ENCODE data around the gene IKZF4. TPM values are rescaled to one million over a fixed set of nuclear protein-coding genes. Genes with fewer than 3 reads are reported as not detected.
A peak's percentile ranks its signal among the peaks of the same experiment; 100 is the strongest.

The IKZF4 gene
- total and polyA plus RNA-seq, 10 of the 15 experiments (the other 5 are each of a cell fraction or from before 2014, with no cell fraction given) = 0.74 to 5.5 (median 1.1) TPM

DNA sequence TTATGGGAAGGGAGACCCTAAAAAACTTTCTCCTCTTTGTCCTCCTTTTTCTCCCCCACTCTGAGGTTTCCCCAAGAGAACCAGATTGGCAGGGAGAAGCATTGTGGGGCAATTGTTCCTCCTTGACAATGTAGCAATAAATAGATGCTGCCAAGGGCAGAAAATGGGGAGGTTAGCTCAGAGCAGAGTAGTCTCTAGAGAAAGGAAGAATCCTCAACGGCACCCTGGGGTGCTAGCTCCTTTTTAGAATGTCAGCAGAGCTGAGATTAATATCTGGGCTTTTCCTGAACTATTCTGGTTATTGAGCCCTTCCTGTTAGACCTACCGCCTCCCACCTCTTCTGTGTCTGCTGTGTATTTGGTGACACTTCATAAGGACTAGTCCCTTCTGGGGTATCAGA lies 16.3 kb downstream of the IKZF4 start (continued):
- TF ChIP-seq, protein P1, sequence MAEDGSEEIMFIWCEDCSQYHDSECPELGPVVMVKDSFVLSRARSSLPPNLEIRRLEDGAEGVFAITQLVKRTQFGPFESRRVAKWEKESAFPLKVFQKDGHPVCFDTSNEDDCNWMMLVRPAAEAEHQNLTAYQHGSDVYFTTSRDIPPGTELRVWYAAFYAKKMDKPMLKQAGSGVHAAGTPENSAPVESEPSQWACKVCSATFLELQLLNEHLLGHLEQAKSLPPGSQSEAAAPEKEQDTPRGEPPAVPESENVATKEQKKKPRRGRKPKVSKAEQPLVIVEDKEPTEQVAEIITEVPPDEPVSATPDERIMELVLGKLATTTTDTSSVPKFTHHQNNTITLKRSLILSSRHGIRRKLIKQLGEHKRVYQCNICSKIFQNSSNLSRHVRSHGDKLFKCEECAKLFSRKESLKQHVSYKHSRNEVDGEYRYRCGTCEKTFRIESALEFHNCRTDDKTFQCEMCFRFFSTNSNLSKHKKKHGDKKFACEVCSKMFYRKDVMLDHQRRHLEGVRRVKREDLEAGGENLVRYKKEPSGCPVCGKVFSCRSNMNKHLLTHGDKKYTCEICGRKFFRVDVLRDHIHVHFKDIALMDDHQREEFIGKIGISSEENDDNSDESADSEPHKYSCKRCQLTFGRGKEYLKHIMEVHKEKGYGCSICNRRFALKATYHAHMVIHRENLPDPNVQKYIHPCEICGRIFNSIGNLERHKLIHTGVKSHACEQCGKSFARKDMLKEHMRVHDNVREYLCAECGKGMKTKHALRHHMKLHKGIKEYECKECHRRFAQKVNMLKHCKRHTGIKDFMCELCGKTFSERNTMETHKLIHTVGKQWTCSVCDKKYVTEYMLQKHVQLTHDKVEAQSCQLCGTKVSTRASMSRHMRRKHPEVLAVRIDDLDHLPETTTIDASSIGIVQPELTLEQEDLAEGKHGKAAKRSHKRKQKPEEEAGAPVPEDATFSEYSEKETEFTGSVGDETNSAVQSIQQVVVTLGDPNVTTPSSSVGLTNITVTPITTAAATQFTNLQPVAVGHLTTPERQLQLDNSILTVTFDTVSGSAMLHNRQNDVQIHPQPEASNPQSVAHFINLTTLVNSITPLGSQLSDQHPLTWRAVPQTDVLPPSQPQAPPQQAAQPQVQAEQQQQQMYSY (CRISPR knock-in tag; IDR thresholded peaks at IDR 0.05) = no peak
- TF ChIP-seq KLF5 (IDR thresholded peaks at IDR 0.05; ENCODE audit: partially characterized antibody) (no peak), ZBED1 (IDR thresholded peaks at IDR 0.05; ENCODE audit: borderline replicate concordance) (no peak)

DNA sequence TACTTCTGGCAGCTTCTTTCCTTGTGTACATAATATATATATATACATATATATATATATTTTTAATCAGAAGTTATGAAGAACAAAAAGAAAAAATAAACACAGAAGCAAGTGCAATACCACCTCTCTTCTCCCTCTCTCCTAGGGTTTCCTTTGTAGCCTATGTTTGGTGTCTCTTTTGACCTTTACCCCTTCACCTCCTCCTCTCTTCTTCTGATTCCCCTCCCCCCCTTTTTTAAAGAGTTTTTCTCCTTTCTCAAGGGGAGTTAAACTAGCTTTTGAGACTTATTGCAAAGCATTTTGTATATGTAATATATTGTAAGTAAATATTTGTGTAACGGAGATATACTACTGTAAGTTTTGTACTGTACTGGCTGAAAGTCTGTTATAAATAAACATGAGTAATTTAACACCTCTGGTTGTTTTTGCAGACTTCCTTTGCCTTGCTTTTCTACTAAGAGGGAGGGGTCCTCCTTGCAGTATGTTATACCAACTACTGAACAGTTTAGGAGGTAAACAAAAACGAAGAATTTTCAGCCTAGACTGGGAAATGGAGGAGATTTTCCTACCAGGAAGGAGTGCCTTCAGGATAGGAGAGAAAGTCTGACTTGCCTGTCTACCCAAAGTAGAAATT lies 17.3 kb downstream of the IKZF4 start:
- intact Hi-C loops (cut with micrococcal nuclease; ENCODE audit: unreplicated experiment) = no loop called here
- POLR2A ChIA-PET = interaction anchor here (0.6 to 4.0 kb wide), 7 partner anchors 39 to 300 kb away, joined by 3 to 12 read pairs (median 3); partner anchors contain the start of genes DGKA, RPL41 and SUOX

More for the DNA sequence above, 17.3 kb downstream of the IKZF4 start:
- Histone ChIP-seq H3K79me2 (ENCODE audit: control insufficient read depth, insufficient read depth, low read length) (peaks cover 14% of the 10 kb centered on the region), H3K27me3 (replicated peaks in 1 of 2; ENCODE audit: control insufficient read depth in 2 of 2, insufficient read depth in 2 of 2, low read length in 1 of 2) (no peaks in the 10 kb centered on the region), H3K9me3 (replicated peaks; ENCODE audit: control insufficient read depth, insufficient read depth, low read length) (no peaks in the 10 kb centered on the region), H3K27ac (ENCODE audit: control insufficient read depth, insufficient read depth) (no peak overlapping the region), H3K4me2 (ENCODE audit: control insufficient read depth, insufficient read depth) (0 out of 2 replicates have a peak overlapping the region, but pooled peaks have one; percentile 17), H2AFZ (ENCODE audit: control insufficient read depth, low read depth, low read length) (no peak overlapping the region), H3K9ac (ENCODE audit: control insufficient read depth, insufficient read depth, low read length) (no peak overlapping the region), H3K36me3 (ENCODE audit: control insufficient read depth in 2 of 2, insufficient read depth in 2 of 2, low read length in 1 of 2) (no peaks in the 10 kb centered on the region; a peak in 1 of 4 replicates), H3K4me3 (no peak overlapping the region), H3K4me1 (ENCODE audit: control insufficient read depth, insufficient read depth, low read length) (peaks cover 6% of the 10 kb centered on the region), H4K20me1 (ENCODE audit: control insufficient read depth, insufficient read depth) (no peaks in the 10 kb centered on the region)
- ChIA-PET RAD21 (ENCODE audit: unreplicated experiment) (interaction anchor here (0.7 to 3.4 kb wide), 8 partner anchors 41 to 300 kb away, joined by 3 to 30 read pairs (median 4); partner anchors contain the start of genes ORMDL2, RAB5B, SARNP and SUOX), CTCF (interaction anchor here (0.5 to 5.0 kb wide), 10 partner anchors 8 to 299 kb away, joined by 3 to 64 read pairs (median 6); partner anchors contain the start of gene SUOX), SMC1A (ENCODE audit: uncharacterized antibody, unreplicated experiment) (interaction anchor here (1.2 to 5.0 kb wide), 5 partner anchors 42 to 299 kb away, joined by 3 to 52 read pairs (median 7); partner anchors contain the start of gene SUOX)
- FAIRE-seq (no peak), ATAC-seq (no peak), DNase-seq (ENCODE audit: low read depth, low spot score) (no peak)
- in situ Hi-C loops (cut with MboI) = no loop called here
- BruUV-seq (replicated peaks) = no TSS peak
- WGBS (ENCODE audit: insufficient coverage, insufficient replicate concordance, low lambda C conversion rate, missing lambda C conversion rate) = 2% methylated on average over 2 of the region's 2 CpGs
- peak; percentile 65 for TF ChIP-seq NR2C1 (IDR thresholded peaks at IDR 0.05)
- TF ChIP-seq, protein P2, sequence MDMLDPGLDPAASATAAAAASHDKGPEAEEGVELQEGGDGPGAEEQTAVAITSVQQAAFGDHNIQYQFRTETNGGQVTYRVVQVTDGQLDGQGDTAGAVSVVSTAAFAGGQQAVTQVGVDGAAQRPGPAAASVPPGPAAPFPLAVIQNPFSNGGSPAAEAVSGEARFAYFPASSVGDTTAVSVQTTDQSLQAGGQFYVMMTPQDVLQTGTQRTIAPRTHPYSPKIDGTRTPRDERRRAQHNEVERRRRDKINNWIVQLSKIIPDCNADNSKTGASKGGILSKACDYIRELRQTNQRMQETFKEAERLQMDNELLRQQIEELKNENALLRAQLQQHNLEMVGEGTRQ (IDR thresholded peaks at IDR 0.05; ENCODE audit: borderline replicate concordance, low read depth, low read length) = no peak

All from GM12878 (cell line).